GDM1 (cell line): ENCODE measurements around the gene ZBTB40.

Experiments
- DNase-seq: peaks from one replicate; lab custom pipeline; 2025; lab: John Stamatoyannopoulos, UW

Gene ZBTB40

GRCh38 chr1:22426781-22427180 is 24.9 kb upstream of the ZBTB40 start:
- DNase-seq: no peak

- peak; percentile 39 for DNase-seq
Measured at GRCh38 chr1:22428672-22429071, 23.0 kb upstream of the ZBTB40 start.

GRCh38 chr1:22431965-22432364 is 19.7 kb upstream of the ZBTB40 start:
- DNase-seq: no peak

- DNase-seq: no peak
Measured at GRCh38 chr1:22434717-22435116, 16.9 kb upstream of the ZBTB40 start.

GRCh38 chr1:22436948-22437347 is 14.7 kb upstream of the ZBTB40 start:
- no peak for DNase-seq

GRCh38 chr1:22437573-22437972 is 14.1 kb upstream of the ZBTB40 start:
- no peak for DNase-seq

GRCh38 chr1:22440582-22440981 is 11.1 kb upstream of the ZBTB40 start:
- no peak for DNase-seq

GRCh38 chr1:22442212-22442894 is 9.3 kb upstream of the ZBTB40 start:
- no peak for DNase-seq

- DNase-seq: no peak
Measured at GRCh38 chr1:22443332-22443731, 8.3 kb upstream of the ZBTB40 start.

- DNase-seq: no peak
Measured at GRCh38 chr1:22444856-22445255, 6.8 kb upstream of the ZBTB40 start.

- no peak for DNase-seq
Measured at GRCh38 chr1:22447621-22448111, 4.0 kb upstream of the ZBTB40 start.

GRCh38 chr1:22449636-22450035 is 2.0 kb upstream of the ZBTB40 start:
- no peak for DNase-seq

- no peak for DNase-seq
Measured at GRCh38 chr1:22450351-22451021, 1.2 kb upstream of the ZBTB40 start.

GRCh38 chr1:22452481-22452957 is 868 bp downstream of the ZBTB40 start:
- no peak for DNase-seq

GRCh38 chr1:22453181-22453580 is 1.5 kb downstream of the ZBTB40 start:
- no peak for DNase-seq

- DNase-seq: no peak
Measured at GRCh38 chr1:22454476-22455056, 2.9 kb downstream of the ZBTB40 start.

GRCh38 chr1:22457345-22457744 is 5.7 kb downstream of the ZBTB40 start:
- DNase-seq: no peak

GRCh38 chr1:22457836-22458235 is 6.2 kb downstream of the ZBTB40 start:
- no peak for DNase-seq

GRCh38 chr1:22461100-22461499 is 9.4 kb downstream of the ZBTB40 start:
- no peak for DNase-seq

GRCh38 chr1:22461678-22462527 is 10.3 kb downstream of the ZBTB40 start:
- no peak for DNase-seq

GRCh38 chr1:22462928-22463327 is 11.3 kb downstream of the ZBTB40 start:
- no peak for DNase-seq

GRCh38 chr1:22465015-22465565 is 13.4 kb downstream of the ZBTB40 start:
- no peak for DNase-seq
